ENCODE data around the gene ZFP30.
"Not testable (repeated sequence)": the region's sequence is repeated elsewhere in the genome, so short reads cannot be mapped to it uniquely, and the experiment has no call there.

The ZFP30 gene

GRCh38 chr19:37655301-37655688, at the start of gene ZFP30:
Gene ZFP30 (minus strand): TSS chr19:37655465. CDS start chr19:37647822, 7,643 bp downstream.
- peak; percentile 96 for DNase-seq

DNA sequence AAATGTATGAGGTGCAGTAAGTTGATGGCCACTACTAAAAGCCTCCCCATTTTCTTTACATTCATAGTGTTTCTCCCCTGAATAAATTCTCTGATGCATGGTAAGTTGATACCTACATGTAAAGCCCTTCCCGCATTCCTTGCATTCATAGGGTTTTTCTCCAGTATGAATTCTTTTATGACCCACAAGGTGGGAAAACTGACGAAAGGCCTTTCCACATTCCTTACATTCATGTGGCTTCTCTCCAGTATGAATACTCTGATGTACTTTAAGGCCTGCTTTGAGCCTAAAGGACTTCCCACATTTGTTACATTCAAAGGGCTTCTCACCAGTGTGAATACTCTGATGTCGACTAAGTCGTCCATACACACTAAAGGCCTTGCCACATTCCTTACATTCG, 43.8 kb upstream of the ZFP30 start:
- DNase-seq = no peak

GRCh38 chr19:37698216-37698615, 43.0 kb upstream of the ZFP30 start:
- no peak for DNase-seq

GRCh38 chr19:37695144-37695899, 40.1 kb upstream of the ZFP30 start:
- DNase-seq = no peak

GRCh38 chr19:37692956-37693620, 37.8 kb upstream of the ZFP30 start:
- peak; percentile 36 for DNase-seq

- DNase-seq = peak; percentile 88
Observed at GRCh38 chr19:37691881-37692504, 36.7 kb upstream of the ZFP30 start.

- no peak for DNase-seq
Observed at GRCh38 chr19:37683520-37683919, 28.3 kb upstream of the ZFP30 start.

GRCh38 chr19:37669450-37669914, 14.2 kb upstream of the ZFP30 start:
- DNase-seq = no peak

GRCh38 chr19:37657157-37657556, 1.9 kb upstream of the ZFP30 start:
- not testable (repeated sequence) for DNase-seq

DNA sequence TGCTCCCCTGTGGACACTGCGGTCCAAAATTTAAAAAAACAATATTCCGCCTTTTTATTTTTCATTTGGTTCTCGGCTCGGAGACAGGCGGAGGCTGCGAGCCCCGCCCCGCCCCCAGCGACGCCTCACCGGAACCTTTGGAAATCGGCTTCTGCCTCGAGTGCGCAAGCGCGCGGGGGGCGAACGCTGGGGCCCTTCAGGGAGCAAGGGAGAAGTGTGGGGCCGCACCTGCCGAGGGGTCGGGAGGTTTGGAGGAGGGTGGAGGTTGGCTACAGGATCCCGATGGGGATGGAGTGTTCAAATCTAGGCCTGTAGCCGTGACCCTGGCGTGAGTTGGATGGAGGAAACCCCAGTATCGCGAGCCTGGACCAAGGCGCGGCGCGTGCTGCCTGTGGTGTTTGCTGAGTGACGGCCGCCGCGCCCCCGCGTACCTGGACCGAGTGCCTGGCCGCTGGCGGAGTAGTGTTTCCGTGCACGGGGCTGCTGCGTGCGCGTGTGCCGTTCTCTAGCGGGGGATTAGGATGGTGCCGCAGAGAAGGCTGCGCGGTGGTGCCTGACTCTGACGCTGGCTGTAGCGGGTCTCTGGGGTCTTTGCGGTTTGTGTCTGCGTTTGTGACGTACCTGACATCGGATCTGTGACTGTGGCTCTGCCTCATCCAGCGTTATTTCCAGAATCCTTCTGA, 565 bp upstream of the ZFP30 start:
- peak; percentile 98 for DNase-seq

DNA sequence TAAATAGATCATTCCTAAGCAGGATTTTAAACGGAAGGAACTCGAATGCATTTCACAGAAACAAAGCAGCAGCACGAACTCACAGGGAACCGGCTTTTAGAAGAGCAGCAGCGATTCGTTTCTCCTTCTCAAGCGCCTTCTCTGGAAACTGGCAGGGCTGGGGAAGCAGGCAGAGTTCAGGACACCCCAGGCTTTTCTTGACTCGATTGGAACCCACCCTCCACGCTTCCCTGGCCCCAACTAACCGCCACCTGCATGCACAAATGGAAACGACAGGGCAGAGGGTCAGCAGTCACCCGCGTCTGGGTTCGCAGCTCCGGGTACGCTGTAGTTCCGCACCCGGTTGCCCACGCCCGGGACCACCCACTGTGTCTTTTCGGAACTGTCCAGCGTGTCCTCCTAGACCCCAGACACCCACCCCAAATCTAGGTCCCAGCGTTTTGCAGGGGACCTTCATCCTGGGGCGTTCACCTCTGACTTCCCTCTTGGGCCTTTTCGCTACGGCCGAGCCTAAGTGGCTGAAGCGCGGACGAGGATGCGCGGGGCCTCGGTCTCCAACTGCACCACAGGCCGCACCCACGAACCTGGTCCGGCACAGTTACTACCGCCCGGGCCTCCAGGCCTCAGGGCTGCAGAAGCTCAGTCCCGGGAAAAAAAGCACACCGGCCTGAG, 500 bp downstream of the ZFP30 start:
- DNase-seq = peak; percentile 90

GRCh38 chr19:37654118-37654517, 1.1 kb downstream of the ZFP30 start:
- DNase-seq = no peak

- no peak for DNase-seq
Observed at GRCh38 chr19:37635076-37636056, 19.9 kb downstream of the ZFP30 start.

GRCh38 chr19:37594982-37595382, 60.3 kb downstream of the ZFP30 start:
- DNase-seq = no peak

DNA sequence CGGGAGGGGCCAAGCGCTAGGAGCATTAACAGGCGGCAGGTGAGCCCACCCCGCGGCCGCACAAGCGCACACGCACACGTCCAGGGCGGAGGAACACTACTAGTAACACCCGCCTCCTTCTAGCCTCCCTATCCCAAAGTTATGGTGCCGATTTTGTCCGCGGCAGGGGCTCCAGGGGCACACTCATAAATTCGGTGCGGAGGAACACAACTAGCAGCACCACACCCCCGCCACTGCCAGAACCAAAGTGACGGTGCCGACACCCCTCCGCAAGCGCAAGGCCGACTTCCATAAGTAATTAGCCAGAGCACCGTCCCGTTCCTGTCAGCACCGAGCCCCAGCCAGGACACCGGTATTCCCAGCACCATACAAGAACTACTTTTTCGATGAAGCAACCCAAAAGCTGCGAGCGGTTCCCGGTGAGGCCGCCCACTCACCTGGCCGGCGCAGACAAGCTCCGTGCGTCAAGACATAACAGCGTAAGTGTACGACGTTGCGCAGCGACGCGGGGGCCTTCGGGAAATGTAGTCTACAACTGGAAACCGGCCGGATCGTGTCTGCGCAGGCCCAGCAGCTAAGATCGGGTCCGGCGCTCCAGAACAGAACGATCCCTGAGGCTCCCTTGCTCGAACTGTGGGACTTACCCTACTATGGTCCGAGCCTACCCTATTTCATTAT, 60.8 kb downstream of the ZFP30 start, which contains the start of the genes ZNF540 and ZNF571:
ZNF540 (plus strand) TSS at position 573 of the 678 bp plus-strand sequence. CDS start 3,572 bp downstream, outside the sequence.
ZNF571 (minus strand) TSS at position 489 of the 678 bp plus-strand sequence. CDS start 8,116 bp downstream, outside the sequence.
- DNase-seq = peak; percentile 100

DNA sequence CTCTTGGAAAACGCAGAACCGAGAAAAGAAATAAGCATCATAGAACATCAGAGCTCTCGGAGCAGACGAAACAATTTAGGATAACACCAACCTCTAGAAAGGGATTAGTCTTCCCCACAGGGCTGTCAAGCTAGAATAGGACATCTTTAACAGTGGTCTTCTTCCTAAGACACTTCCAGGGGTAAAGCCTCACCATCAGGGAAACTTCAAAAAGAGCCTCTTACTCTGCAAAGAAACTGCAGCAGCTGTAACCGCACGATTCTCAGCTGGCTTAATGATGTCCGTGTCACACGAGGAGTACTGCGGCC, 61.3 kb downstream of the ZFP30 start:
- DNase-seq = no peak

DNA sequence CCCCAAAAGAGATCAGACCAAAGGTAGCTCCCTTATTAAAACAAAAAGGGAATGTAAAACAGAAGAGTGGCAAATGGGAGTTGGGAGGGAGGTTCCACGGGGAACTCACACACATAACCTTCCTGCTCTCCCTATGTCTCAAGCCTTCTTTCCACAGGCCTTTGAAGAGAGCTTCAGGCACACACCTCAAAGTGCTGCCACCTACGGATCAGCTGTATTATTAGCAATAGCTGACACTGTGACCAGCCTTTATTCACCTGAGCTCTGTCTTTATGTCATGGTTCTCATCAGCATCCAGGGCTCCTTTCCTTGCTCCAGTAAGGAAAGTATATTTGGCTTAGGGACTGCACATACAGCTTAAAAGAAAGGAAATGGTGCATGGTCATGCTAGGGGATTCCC, 71.9 kb downstream of the ZFP30 start:
- peak; percentile 53 for DNase-seq

- no peak for DNase-seq
Observed at GRCh38 chr19:37572203-37572602, 83.1 kb downstream of the ZFP30 start.

GRCh38 chr19:37565370-37565669, 89.9 kb downstream of the ZFP30 start:
- no peak for DNase-seq

DNA sequence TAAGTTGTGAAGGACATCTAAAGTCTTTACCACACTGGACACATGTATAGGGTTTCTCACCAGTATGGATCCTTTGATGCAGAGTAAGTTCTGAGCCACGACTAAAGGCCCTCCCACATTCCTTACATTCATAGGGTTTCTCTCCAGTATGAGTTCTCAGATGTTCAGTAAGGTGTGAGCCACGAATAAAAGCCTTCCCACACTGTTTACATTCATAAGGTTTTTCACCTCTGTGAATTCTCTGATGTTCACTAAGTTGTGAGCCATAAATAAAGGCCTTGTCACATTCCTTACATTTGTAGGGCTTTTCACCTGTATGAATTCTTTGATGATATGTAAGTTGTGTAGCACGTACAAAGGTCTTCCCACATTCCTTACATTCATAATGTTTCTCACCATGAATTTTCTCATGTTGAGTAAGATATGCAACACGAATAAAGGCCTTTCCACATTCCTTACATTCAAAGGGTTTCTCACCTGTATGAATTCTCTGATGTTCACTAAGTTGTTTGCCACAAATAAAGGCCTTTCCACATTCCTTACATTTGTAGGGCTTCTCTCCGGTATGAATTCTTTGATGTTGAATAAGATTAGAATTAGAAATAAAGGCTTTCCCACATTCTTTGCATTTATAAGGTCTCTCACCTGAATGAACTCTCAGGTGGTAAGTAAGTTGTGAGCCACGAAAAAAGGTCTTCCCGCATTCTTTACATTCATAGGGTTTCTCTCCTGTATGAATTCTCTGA, 90.5 kb downstream of the ZFP30 start:
- peak; percentile 25 for DNase-seq
